Muscle layer of colon (tissue), 2 donors: ENCODE results near the gene BNC2.

Experiments
- H3K27ac ChIP-seq: one replicate; pipeline ENCODE4 v1.7.0; 2013; ENCODE audit warnings: low read depth, mild to moderate bottlenecking, low read length, moderate library complexity
- H3K27me3 ChIP-seq, 2 donors: one replicate each; pipeline ENCODE4 v1.7.0; 2013; ENCODE audit warnings: low read length in 2 of 2, mild to moderate bottlenecking in 2 of 2; ENCODE audit not compliant: insufficient read depth in 2 of 2, control insufficient read depth in 1 of 2
- H3K36me3 ChIP-seq: one replicate; pipeline ENCODE4 v1.7.0; 2013; ENCODE audit warnings: mild to moderate bottlenecking, low read length; ENCODE audit not compliant: insufficient read depth
- H3K4me1 ChIP-seq: one replicate; pipeline ENCODE4 v1.7.0; 2013; ENCODE audit warnings: mild to moderate bottlenecking, low read length; ENCODE audit not compliant: insufficient read depth
- H3K4me3 ChIP-seq, 2 donors: one replicate each; pipeline ENCODE4 v1.7.0; 2013; ENCODE audit warnings: low read length in 2 of 2, low read depth in 1 of 2, mild to moderate bottlenecking in 1 of 2, moderate library complexity in 1 of 2
- H3K9ac ChIP-seq: one replicate; pipeline ENCODE4 v1.7.0; 2013; ENCODE audit warnings: low read length
- H3K9me3 ChIP-seq: one replicate; pipeline ENCODE4 v1.7.0; 2013; ENCODE audit warnings: mild to moderate bottlenecking, low read length
- donor health status: abdominal sarcoma.
- donor health status: Adenocarcinoma of cecum.

BNC2 gene

GRCh38 chr9:16524823-16525222, 345.6 kb downstream of the BNC2 start:
- Histone ChIP-seq H3K27ac (no peak overlapping the region), H3K36me3 (no peaks in the 10 kb centered on the region), H3K27me3 (no peaks in the 10 kb centered on the region), H3K4me1 (peaks cover 25% of the 10 kb centered on the region), H3K9ac (no peak overlapping the region), H3K4me3 (no peak overlapping the region), H3K9me3 (no peaks in the 10 kb centered on the region)

GRCh38 chr9:16524078-16524477, 346.4 kb downstream of the BNC2 start:
- H3K27me3 ChIP-seq = no peaks in the 10 kb centered on the region
- H3K4me1 ChIP-seq = peaks cover 25% of the 10 kb centered on the region
- H3K9ac ChIP-seq = no peak overlapping the region
- no peak overlapping the region for H3K4me3 ChIP-seq
- H3K27ac ChIP-seq = peak overlapping the region; percentile 17
- no peaks in the 10 kb centered on the region for H3K9me3 ChIP-seq
- no peaks in the 10 kb centered on the region for H3K36me3 ChIP-seq

- Histone ChIP-seq H3K4me1 (peaks cover 33% of the 10 kb centered on the region), H3K9ac (no peak overlapping the region), H3K27me3 (no peaks in the 10 kb centered on the region), H3K9me3 (no peaks in the 10 kb centered on the region), H3K4me3 (no peak overlapping the region), H3K36me3 (no peaks in the 10 kb centered on the region), H3K27ac (peak overlapping the region; percentile 64)
Measured at GRCh38 chr9:16521868-16522411, 348.5 kb downstream of the BNC2 start.

- Histone ChIP-seq H3K4me3 (no peak overlapping the region), H3K36me3 (no peaks in the 10 kb centered on the region), H3K4me1 (peaks cover 59% of the 10 kb centered on the region), H3K9ac (no peak overlapping the region), H3K9me3 (no peaks in the 10 kb centered on the region), H3K27ac (no peak overlapping the region), H3K27me3 (no peaks in the 10 kb centered on the region)
Measured at GRCh38 chr9:16519001-16519400, 351.5 kb downstream of the BNC2 start.

- H3K9ac ChIP-seq = no peak overlapping the region
- no peaks in the 10 kb centered on the region for H3K9me3 ChIP-seq
- H3K36me3 ChIP-seq = no peaks in the 10 kb centered on the region
- peak overlapping the region; percentile 40 for H3K27ac ChIP-seq
- peaks cover 50% of the 10 kb centered on the region for H3K4me1 ChIP-seq
- no peaks in the 10 kb centered on the region for H3K27me3 ChIP-seq
- no peak overlapping the region for H3K4me3 ChIP-seq
Measured at GRCh38 chr9:16516891-16517290, 353.6 kb downstream of the BNC2 start.

- no peak overlapping the region for H3K9ac ChIP-seq
- no peaks in the 10 kb centered on the region for H3K36me3 ChIP-seq
- no peak overlapping the region for H3K4me3 ChIP-seq
- peak overlapping the region; percentile 54 for H3K27ac ChIP-seq
- peaks cover 40% of the 10 kb centered on the region for H3K4me1 ChIP-seq
- no peaks in the 10 kb centered on the region for H3K9me3 ChIP-seq
- H3K27me3 ChIP-seq = no peaks in the 10 kb centered on the region
Measured at GRCh38 chr9:16515879-16516301, 354.6 kb downstream of the BNC2 start.

GRCh38 chr9:16515207-16515606, 355.3 kb downstream of the BNC2 start:
- peak overlapping the region in 1 of 2 donors; percentile 21 for H3K4me3 ChIP-seq
- H3K4me1 ChIP-seq = peaks cover 43% of the 10 kb centered on the region
- peak overlapping the region; percentile 29 for H3K27ac ChIP-seq
- H3K36me3 ChIP-seq = no peaks in the 10 kb centered on the region
- no peaks in the 10 kb centered on the region for H3K9me3 ChIP-seq
- no peaks in the 10 kb centered on the region for H3K27me3 ChIP-seq
- no peak overlapping the region for H3K9ac ChIP-seq

- Histone ChIP-seq H3K9ac (no peak overlapping the region), H3K9me3 (no peaks in the 10 kb centered on the region), H3K36me3 (no peaks in the 10 kb centered on the region), H3K27me3 (no peaks in the 10 kb centered on the region), H3K4me3 (no peak overlapping the region), H3K4me1 (peaks cover 49% of the 10 kb centered on the region), H3K27ac (no peak overlapping the region)
Measured at GRCh38 chr9:16514131-16514530, 356.3 kb downstream of the BNC2 start.

- H3K9ac ChIP-seq = no peak overlapping the region
- no peak overlapping the region for H3K4me3 ChIP-seq
- no peak overlapping the region for H3K27ac ChIP-seq
- H3K27me3 ChIP-seq = no peaks in the 10 kb centered on the region
- no peaks in the 10 kb centered on the region for H3K9me3 ChIP-seq
- no peaks in the 10 kb centered on the region for H3K36me3 ChIP-seq
- peaks cover 44% of the 10 kb centered on the region for H3K4me1 ChIP-seq
Measured at GRCh38 chr9:16512281-16512680, 358.2 kb downstream of the BNC2 start.

GRCh38 chr9:16510482-16510881, 360.0 kb downstream of the BNC2 start:
- no peaks in the 10 kb centered on the region for H3K27me3 ChIP-seq
- H3K4me1 ChIP-seq = peaks cover 33% of the 10 kb centered on the region
- H3K4me3 ChIP-seq = no peak overlapping the region
- H3K27ac ChIP-seq = no peak overlapping the region
- no peaks in the 10 kb centered on the region for H3K36me3 ChIP-seq
- no peak overlapping the region for H3K9ac ChIP-seq
- no peaks in the 10 kb centered on the region for H3K9me3 ChIP-seq

GRCh38 chr9:16509997-16510396, 360.5 kb downstream of the BNC2 start:
- H3K4me1 ChIP-seq = peaks cover 33% of the 10 kb centered on the region
- no peaks in the 10 kb centered on the region for H3K9me3 ChIP-seq
- H3K4me3 ChIP-seq = no peak overlapping the region
- H3K27me3 ChIP-seq = no peaks in the 10 kb centered on the region
- H3K36me3 ChIP-seq = no peaks in the 10 kb centered on the region
- H3K9ac ChIP-seq = no peak overlapping the region
- no peak overlapping the region for H3K27ac ChIP-seq

GRCh38 chr9:16505199-16505598, 365.3 kb downstream of the BNC2 start:
- H3K4me3 ChIP-seq = no peak overlapping the region
- H3K4me1 ChIP-seq = peaks cover 26% of the 10 kb centered on the region
- no peaks in the 10 kb centered on the region for H3K27me3 ChIP-seq
- no peaks in the 10 kb centered on the region for H3K9me3 ChIP-seq
- H3K27ac ChIP-seq = peak overlapping the region; percentile 27
- no peaks in the 10 kb centered on the region for H3K36me3 ChIP-seq
- H3K9ac ChIP-seq = no peak overlapping the region
